SU-DHL-6 (cell line): Measurements from ENCODE around the gene STARD8.

Experiments
- H2AFZ ChIP-seq: fragments of 200-600 bp; sonication (generic); 2 replicates; pipeline ENCODE4 v1.6.1; 2014; ENCODE audit warnings: low read depth, mild to moderate bottlenecking, moderate library complexity, mixed read lengths, antibody characterized with exemption, low read length; ENCODE audit not compliant: severe bottlenecking
- H3F3A ChIP-seq: fragments of 200-600 bp; shearing (Covaris generic); 2 replicates; pipeline ENCODE4 v1.6.0; 2016; ENCODE audit warnings: antibody characterized with exemption, mild to moderate bottlenecking; ENCODE audit not compliant: insufficient read depth
- H3K27ac ChIP-seq: fragments of 200-600 bp; sonication (generic); 2 replicates; pipeline ENCODE4 v1.5.1; 2016; ENCODE audit warnings: low read depth, mild to moderate bottlenecking, low read length, moderate library complexity, mixed read lengths
- H3K27me3 ChIP-seq: fragments of 200-600 bp; sonication (generic), shearing (Covaris generic); 2 replicates; pipeline ENCODE4 v1.6.0; 2014; ENCODE audit warnings: mild to moderate bottlenecking, low read length
- H3K36me3 ChIP-seq: fragments of 200-600 bp; sonication (generic); 2 replicates; pipeline ENCODE4 v1.6.1; 2014; ENCODE audit warnings: mild to moderate bottlenecking, low read length, mixed read lengths
- H3K4me2 ChIP-seq: fragments of 300-600, 200-600 bp; shearing (Covaris generic), sonication (generic); 2 replicates; pipeline ENCODE4 v1.6.0; 2014; ENCODE audit warnings: low read length, low read depth, mild to moderate bottlenecking; ENCODE audit not compliant: poor library complexity, severe bottlenecking
- H3K4me3 ChIP-seq: fragments of 200-600 bp; sonication (generic); 2 replicates; pipeline ENCODE4 v1.5.1; 2014; ENCODE audit warnings: antibody characterized with exemption, low read length, mild to moderate bottlenecking, mixed read lengths; ENCODE audit not compliant: insufficient read depth, poor library complexity, severe bottlenecking
- H3K79me2 ChIP-seq: fragments of 200-600 bp; sonication (generic); 2 replicates; pipeline ENCODE4 v1.6.1; 2014; ENCODE audit warnings: mild to moderate bottlenecking, low read length, moderate library complexity; ENCODE audit not compliant: insufficient read depth
- H3K9ac ChIP-seq: fragments of 200-600 bp; sonication (generic); 2 replicates; pipeline ENCODE4 v1.7.0; 2014; ENCODE audit warnings: mild to moderate bottlenecking, low read length
- H3K9me2 ChIP-seq: fragments of 200-600 bp; sonication (generic); replicated peaks from 2 replicates; pipeline ENCODE4 v1.6.1; 2014; ENCODE audit warnings: low read length; ENCODE audit not compliant: insufficient read depth
- H3K9me3 ChIP-seq: fragments of 200-600 bp; sonication (generic); 2 replicates; pipeline ENCODE4 v1.6.1; 2014; ENCODE audit warnings: low read length, mixed read lengths; ENCODE audit not compliant: insufficient read depth
- H4K20me1 ChIP-seq: fragments of 200-600 bp; sonication (generic); 2 replicates; pipeline ENCODE4 v1.6.1; 2014; ENCODE audit warnings: low read depth, mild to moderate bottlenecking, antibody characterized with exemption, low read length, moderate library complexity, mixed read lengths
- CTCF ChIP-seq: fragments of 200-600 bp; sonication (generic); IDR thresholded peaks from one replicate; pipeline ENCODE4 v1.5.1; 2017; ENCODE audit warnings: antibody characterized with exemption, mild to moderate bottlenecking, low read length, moderate library complexity; ENCODE audit not compliant: insufficient read depth, poor library complexity, severe bottlenecking
- EZH2phosphoT487 ChIP-seq: fragments of 200-600 bp; sonication (generic), shearing (Covaris generic); conservative IDR thresholded peaks from 2 replicates; pipeline ENCODE4 v1.6.1; 2018; ENCODE audit warnings: mild to moderate bottlenecking, antibody characterized with exemption, low read length, moderate library complexity, mixed read lengths

STARD8 gene

GRCh38 chrX:68719181-68719903 is 71.9 kb downstream of the STARD8 start:
- Histone ChIP-seq H3K9me2 (no peaks in the 10 kb centered on the region), H3K9me3 (no peaks in the 10 kb centered on the region), H2AFZ (no peak overlapping the region), H3K4me3 (no peak overlapping the region), H3K27me3 (no peaks in the 10 kb centered on the region), H3K79me2 (no peaks in the 10 kb centered on the region), H3K36me3 (no peaks in the 10 kb centered on the region), H3K4me2 (no peak overlapping the region), H3K27ac (no peak overlapping the region), H4K20me1 (no peaks in the 10 kb centered on the region), H3F3A (no peaks in the 10 kb centered on the region), H3K9ac (no peak overlapping the region)
- TF ChIP-seq CTCF (no peak), EZH2phosphoT487 (no peak)

DNA sequence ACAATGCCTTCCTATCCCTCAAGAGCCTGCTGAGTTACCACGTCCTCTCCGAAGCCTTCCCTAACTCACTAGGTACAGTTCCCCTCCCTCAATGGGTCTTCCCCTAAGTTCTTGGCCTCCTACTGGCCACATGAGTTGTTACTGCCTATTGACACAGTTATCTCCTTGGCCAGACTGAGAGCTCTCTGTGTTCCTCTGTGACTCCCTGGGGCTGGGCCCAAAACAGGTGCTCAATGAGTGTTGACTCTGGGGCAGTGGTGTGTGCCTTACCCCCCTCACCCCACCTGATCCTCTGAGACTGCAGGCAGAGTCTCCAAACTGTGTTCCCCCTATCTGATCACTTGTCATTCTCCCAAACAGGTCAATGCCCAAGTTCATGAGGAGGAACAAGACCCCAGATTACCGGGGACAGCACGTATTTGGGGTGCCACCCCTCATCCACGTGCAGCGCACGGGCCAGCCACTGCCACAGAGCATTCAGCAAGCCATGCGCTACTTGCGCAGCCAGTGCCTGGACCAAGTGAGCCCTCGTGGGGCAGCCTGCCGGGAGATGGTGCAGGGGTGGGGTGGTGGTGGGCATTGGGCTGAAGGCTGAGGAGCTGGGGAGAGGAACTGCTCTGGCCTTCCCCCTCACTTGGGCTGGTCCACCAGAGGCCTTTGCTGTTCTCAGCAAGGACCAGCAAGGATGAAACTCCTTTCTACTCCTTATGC is 72.6 kb downstream of the STARD8 start:
- no peaks in the 10 kb centered on the region for H3K27me3 ChIP-seq
- H3K4me2 ChIP-seq = no peak overlapping the region
- no peak overlapping the region for H3K27ac ChIP-seq
- TF ChIP-seq CTCF (no peak), EZH2phosphoT487 (no peak)
- no peak overlapping the region for H2AFZ ChIP-seq
- no peaks in the 10 kb centered on the region for H3K36me3 ChIP-seq
- H3K9ac ChIP-seq = no peak overlapping the region
- no peaks in the 10 kb centered on the region for H3K9me3 ChIP-seq
- H3F3A ChIP-seq = no peaks in the 10 kb centered on the region
- no peak overlapping the region for H3K4me3 ChIP-seq
- no peaks in the 10 kb centered on the region for H3K79me2 ChIP-seq
- no peaks in the 10 kb centered on the region for H4K20me1 ChIP-seq
- no peaks in the 10 kb centered on the region for H3K9me2 ChIP-seq

DNA sequence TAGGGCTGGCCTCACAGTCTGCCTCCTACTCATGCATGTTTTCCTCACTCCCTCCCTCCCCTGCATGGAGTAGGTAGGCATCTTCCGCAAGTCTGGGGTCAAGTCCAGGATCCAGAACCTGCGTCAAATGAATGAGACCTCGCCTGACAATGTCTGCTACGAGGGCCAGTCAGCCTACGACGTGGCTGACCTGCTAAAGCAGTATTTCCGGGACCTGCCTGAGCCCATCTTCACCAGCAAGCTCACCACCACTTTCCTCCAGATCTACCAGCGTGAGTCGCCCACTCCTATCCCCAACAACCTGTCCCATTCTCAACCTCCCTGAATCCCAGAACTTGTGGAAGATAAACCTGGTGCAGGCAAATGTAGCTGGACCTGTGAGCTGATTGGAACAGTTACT is 73.4 kb downstream of the STARD8 start:
- Histone ChIP-seq H2AFZ (no peak overlapping the region), H3K79me2 (no peaks in the 10 kb centered on the region), H3K9ac (no peak overlapping the region), H3K36me3 (no peaks in the 10 kb centered on the region), H3K27ac (no peak overlapping the region), H4K20me1 (no peaks in the 10 kb centered on the region), H3K27me3 (no peaks in the 10 kb centered on the region), H3K9me2 (no peaks in the 10 kb centered on the region), H3K4me2 (no peak overlapping the region), H3F3A (no peaks in the 10 kb centered on the region), H3K4me3 (no peak overlapping the region), H3K9me3 (no peaks in the 10 kb centered on the region)
- TF ChIP-seq EZH2phosphoT487 (no peak), CTCF (no peak)
